A549 (cell line): ENCODE data around the gene TRAPPC12. TPM values are rescaled to one million over a fixed set of nuclear protein-coding genes. Genes with fewer than 3 reads are reported as not detected.

Source experiments
- ATAC-seq, 2 experiments: fragments of 200-7000 bp in 1 of 2; fragments of >200 bp in 1 of 2; cut with Nextera tagmentation in 1 of 2; cut with Tn5 transposase in 1 of 2; 3 replicates each; pipeline versions ENCODE4 v1.8.0 to v1.9.1; 2018 to 2020; ENCODE audit warnings: mild to moderate bottlenecking in 1 of 2, moderate library complexity in 1 of 2
- CTCF ChIA-PET: fragments of 300-600 bp; sonication (Branson Sonifier 250); formaldehyde crosslinking; extraction: SDS; loops from one replicate; lab custom pipeline; 2021; ENCODE audit warnings: antibody characterized with exemption, inconsistent platforms; lab: Yijun Ruan, JAX
- POLR2A ChIA-PET: fragments of 350-600 bp; formaldehyde crosslinking; extraction: SDS; loops from one replicate; lab custom pipeline; 2021; ENCODE audit warnings: antibody characterized with exemption, inconsistent platforms; lab: Yijun Ruan, JAX
- DNase-seq, 2 experiments: peaks; one replicate each; pipeline versions ENCODE4 v3.0.0 to v3.0.0-alpha.2; 2011 to 2016; ENCODE audit warnings: low read depth in 1 of 2, low spot score in 1 of 2
- FAIRE-seq: peaks from 2 replicates; lab custom pipeline; 2011; peaks lifted over from hg19 to GRCh38; lab: Jason Lieb, UNC
- H3K27ac ChIP-seq, 2 experiments: fragments of >200 bp; sonication (Bioruptor Twin); formaldehyde crosslinking; 3 replicates each; pipeline ENCODE4 v1.5.1; 2016 to 2017
- H3K4me1 ChIP-seq: fragments of >200 bp; sonication (Bioruptor Twin); formaldehyde crosslinking; 3 replicates; pipeline ENCODE4 v1.6.1; 2016
- H3K4me2 ChIP-seq: fragments of >200 bp; sonication (Bioruptor Twin); formaldehyde crosslinking; 3 replicates; pipeline ENCODE4 v1.6.1; 2016
- H3K4me3 ChIP-seq: fragments of >200 bp; sonication (Bioruptor Twin); formaldehyde crosslinking; 3 replicates; pipeline ENCODE4 v1.5.1; 2016
- H3K9me3 ChIP-seq: fragments of >200 bp; sonication (Bioruptor Twin); formaldehyde crosslinking; 3 replicates; pipeline ENCODE4 v1.6.1; 2016
- CBX8 ChIP-seq: fragments of 200-600 bp; sonication (generic); IDR thresholded peaks from 2 replicates; pipeline ENCODE4 v1.6.1; 2016
- CTCF ChIP-seq: fragments of >200 bp; sonication (Bioruptor Twin); formaldehyde crosslinking; IDR thresholded peaks from 3 replicates; pipeline ENCODE4 v1.5.1; 2016
- EHF ChIP-seq: fragments of 250-450 bp; sonication (Bioruptor Pico); IDR thresholded peaks from 2 replicates; pipeline ENCODE4 v1.5.0; 2020; ENCODE audit warnings: mild to moderate bottlenecking
- EHMT2 ChIP-seq: fragments of 200-600 bp; sonication (generic); IDR thresholded peaks from 2 replicates; pipeline ENCODE4 v1.6.1; 2016; ENCODE audit warnings: antibody characterized with exemption, low read depth, mild to moderate bottlenecking, moderate library complexity
- EP300 ChIP-seq, 2 experiments: fragments of >200 bp; sonication (Bioruptor Twin); formaldehyde crosslinking; IDR thresholded peaks; 2 replicates in 1 of 2; 3 replicates in 1 of 2; pipeline ENCODE4 v1.6.1; 2016 to 2017
- FOSB ChIP-seq: fragments of 250-450 bp; sonication (Bioruptor Pico); IDR thresholded peaks from 2 replicates; pipeline ENCODE4 v1.5.0; 2020; ENCODE audit warnings: mild to moderate bottlenecking, moderate library complexity
- FOSL2 ChIP-seq, 2 experiments: fragments of 450-650 bp in 1 of 2; fragments of >200 bp in 1 of 2; sonication (Bioruptor Twin) in 1 of 2; formaldehyde crosslinking; IDR thresholded peaks; 2 replicates each; pipeline versions ENCODE4 v1.5.0 to v1.6.1; 2016 to 2020; ENCODE audit warnings: mild to moderate bottlenecking in 1 of 2, moderate library complexity in 1 of 2
- HOXB13 ChIP-seq: fragments of 250-450 bp; sonication (Bioruptor Pico); IDR thresholded peaks from 2 replicates; pipeline ENCODE4 v1.5.0; 2020; ENCODE audit warnings: low read depth, mild to moderate bottlenecking, moderate library complexity
- JUNB ChIP-seq: fragments of >200 bp; sonication (Bioruptor Twin); formaldehyde crosslinking; IDR thresholded peaks from 2 replicates; pipeline ENCODE4 v1.6.1; 2016
- MAFK ChIP-seq: fragments of 450-650 bp; IDR thresholded peaks from 2 replicates; pipeline ENCODE4 v1.6.1; 2014; ENCODE audit not compliant: partially characterized antibody
- MAZ ChIP-seq: fragments of 150-350 bp; IDR thresholded peaks from 2 replicates; pipeline ENCODE4 v1.6.1; 2014; ENCODE audit warnings: antibody characterized with exemption, low read depth, low read length, borderline replicate concordance
- NPAS2 ChIP-seq: fragments of 250-450 bp; sonication (Bioruptor Pico); IDR thresholded peaks from 2 replicates; pipeline ENCODE4 v1.8.0; 2022; ENCODE audit warnings: mild to moderate bottlenecking, moderate library complexity, borderline replicate concordance
- RAD21 ChIP-seq, 2 experiments: fragments of >200 bp in 1 of 2; sonication (Bioruptor Twin) in 1 of 2; formaldehyde crosslinking in 1 of 2; IDR thresholded peaks in 1 of 2; conservative IDR thresholded peaks in 1 of 2; 2 replicates in 1 of 2; 3 replicates in 1 of 2; pipeline ENCODE4 v1.6.1; 2012 to 2018; ENCODE audit warnings: inconsistent platforms in 1 of 2
- RARB ChIP-seq: fragments of 250-450 bp; sonication (Bioruptor Pico); IDR thresholded peaks from 2 replicates; pipeline ENCODE4 v1.8.0; 2021; ENCODE audit warnings: mild to moderate bottlenecking, moderate library complexity
- RNF2 ChIP-seq: fragments of 200-600 bp; sonication (generic); IDR thresholded peaks from 2 replicates; pipeline ENCODE4 v1.6.1; 2016; ENCODE audit warnings: low read depth, mild to moderate bottlenecking, antibody characterized with exemption, moderate library complexity, borderline replicate concordance
- WGBS: methylation state at CpG from one replicate; pipeline ENCODE4 v1.1.6; 2017; ENCODE audit errors: missing lambda C conversion rate; 5-methylcytosine and 5-hydroxymethylcytosine counted together
- polyA plus RNA-seq, 4 experiments: library from polyadenylated mRNA; depleted of rRNA in 3 of 4; stranded (reverse); fragments of >200 nt; fragmentation: RNase III in 1 of 4; extraction: RNeasy Plus Mini Kit Qiagen cat#74134 plus additional on column Dnase treatment in 1 of 4; gene quantifications; 2 replicates in 3 of 4; 3 replicates in 1 of 4; pipeline ENCODE4 v1.2.3, GENCODE V29; 2011 to 2017
- TF ChIP-seq, protein P1 (sequence below): fragments of 250-450 bp; sonication (Bioruptor Pico); IDR thresholded peaks from 2 replicates; pipeline ENCODE4 v1.5.0; 2020; ENCODE audit warnings: low read depth, mild to moderate bottlenecking, moderate library complexity
- TF ChIP-seq, protein P2 (sequence below): fragments of 150-350 bp; IDR thresholded peaks from 2 replicates; pipeline ENCODE4 v1.6.1; 2014; ENCODE audit warnings: low read depth, mild to moderate bottlenecking, low read length

The TRAPPC12 gene
- polyA plus RNA-seq, 2 of the 4 experiments (the other 2 are of a cell fraction), result 42.3 to 55.0 TPM

DNA sequence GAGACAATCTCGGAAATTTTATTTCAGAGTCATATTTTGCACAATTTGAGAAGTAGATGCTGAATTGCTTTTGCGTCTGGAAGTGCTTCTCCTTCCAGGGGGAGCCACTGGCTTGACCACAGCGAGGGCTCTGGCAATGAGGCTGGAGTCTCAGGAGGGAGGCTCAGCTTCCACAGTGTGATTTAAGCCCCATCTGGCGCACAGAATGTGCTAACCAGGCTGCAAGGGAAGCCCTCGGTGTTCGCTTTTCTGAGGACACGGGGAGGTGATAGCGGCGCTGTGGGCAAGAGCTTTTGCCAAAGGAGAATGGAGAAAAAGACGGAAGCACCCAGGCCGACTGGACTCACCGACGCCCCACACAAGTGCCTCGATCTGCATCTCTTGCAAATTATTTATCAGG, 87.5 kb downstream of the TRAPPC12 start:
- no peak for FAIRE-seq
- no peak for ATAC-seq
- Histone ChIP-seq H3K27ac (no peak overlapping the region), H3K4me3 (no peak overlapping the region), H3K9me3 (no peaks in the 10 kb centered on the region), H3K4me1 (peaks cover 17% of the 10 kb centered on the region), H3K4me2 (no peak overlapping the region)
- no peak for DNase-seq
- TF ChIP-seq RAD21 (conservative IDR thresholded peaks at IDR 0.05 in 1 of 2, IDR thresholded peaks at IDR 0.05 in 1 of 2) (no peak), MAZ (no peak), CBX8 (no peak), RNF2 (no peak), HOXB13 (CRISPR knock-in tag) (no peak), NPAS2 (no peak), CTCF (no peak), EP300 (IDR thresholded peaks at IDR 0.05) (no peak), FOSL2 (IDR thresholded peaks at IDR 0.05) (no peak), FOSL2 (CRISPR knock-in tag; IDR thresholded peaks at IDR 0.05) (no peak), EHMT2 (no peak), RARB (CRISPR knock-in tag) (no peak)
- TF ChIP-seq, protein P1, sequence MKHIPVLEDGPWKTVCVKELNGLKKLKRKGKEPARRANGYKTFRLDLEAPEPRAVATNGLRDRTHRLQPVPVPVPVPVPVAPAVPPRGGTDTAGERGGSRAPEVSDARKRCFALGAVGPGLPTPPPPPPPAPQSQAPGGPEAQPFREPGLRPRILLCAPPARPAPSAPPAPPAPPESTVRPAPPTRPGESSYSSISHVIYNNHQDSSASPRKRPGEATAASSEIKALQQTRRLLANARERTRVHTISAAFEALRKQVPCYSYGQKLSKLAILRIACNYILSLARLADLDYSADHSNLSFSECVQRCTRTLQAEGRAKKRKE (CRISPR knock-in tag), result no peak
- 89% methylated on average over 14 of the region's 14 CpGs for WGBS
- ChIA-PET POLR2A (no interaction called here), CTCF (interaction anchor here (1.0 to 4.0 kb wide), 5 partner anchors 43 to 188 kb away, joined by 3 to 23 read pairs (median 4); no protein-coding TSS in a partner anchor)

DNA sequence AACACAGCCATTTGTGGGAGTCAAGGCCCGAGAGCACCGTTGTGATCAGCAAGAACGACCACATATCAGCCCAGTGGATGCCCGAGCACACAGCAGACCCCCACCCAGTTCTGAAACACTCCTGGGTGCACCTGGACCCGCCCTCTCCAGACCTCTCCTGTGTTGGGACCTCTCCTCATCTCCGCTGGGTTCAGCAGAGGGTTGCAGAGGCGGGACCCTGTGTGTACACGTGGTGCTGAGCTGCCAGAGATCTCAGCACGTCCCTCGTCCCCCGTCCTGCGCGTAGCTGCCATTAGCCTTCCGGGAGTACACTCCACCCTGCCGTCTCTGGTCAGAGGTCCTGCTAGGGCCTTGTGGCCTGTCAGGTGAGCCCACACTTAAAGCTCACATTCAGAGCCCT, 88.2 kb downstream of the TRAPPC12 start:
- no peak overlapping the region for H3K4me3 ChIP-seq
- ATAC-seq (no peak), FAIRE-seq (no peak), DNase-seq (no peak)
- 96% methylated on average over 15 of the region's 15 CpGs for WGBS
- ChIA-PET POLR2A (no interaction called here), CTCF (interaction anchor here (1.7 to 4.0 kb wide), 2 partner anchors 44 to 69 kb away, joined by 4 to 23 read pairs; no protein-coding TSS in a partner anchor)
- no peak overlapping the region for H3K27ac ChIP-seq
- H3K9me3 ChIP-seq, result no peaks in the 10 kb centered on the region
- TF ChIP-seq MAFK (no peak), JUNB (no peak), EHF (CRISPR knock-in tag) (no peak), FOSB (CRISPR knock-in tag) (no peak), CTCF (no peak), RNF2 (no peak)
- TF ChIP-seq, protein P2, sequence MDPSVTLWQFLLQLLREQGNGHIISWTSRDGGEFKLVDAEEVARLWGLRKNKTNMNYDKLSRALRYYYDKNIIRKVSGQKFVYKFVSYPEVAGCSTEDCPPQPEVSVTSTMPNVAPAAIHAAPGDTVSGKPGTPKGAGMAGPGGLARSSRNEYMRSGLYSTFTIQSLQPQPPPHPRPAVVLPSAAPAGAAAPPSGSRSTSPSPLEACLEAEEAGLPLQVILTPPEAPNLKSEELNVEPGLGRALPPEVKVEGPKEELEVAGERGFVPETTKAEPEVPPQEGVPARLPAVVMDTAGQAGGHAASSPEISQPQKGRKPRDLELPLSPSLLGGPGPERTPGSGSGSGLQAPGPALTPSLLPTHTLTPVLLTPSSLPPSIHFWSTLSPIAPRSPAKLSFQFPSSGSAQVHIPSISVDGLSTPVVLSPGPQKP, result no peak
- TF ChIP-seq, all 56 proteins: peak for 0
- no peak overlapping the region for H3K4me2 ChIP-seq
- peaks cover 17% of the 10 kb centered on the region for H3K4me1 ChIP-seq
